NB4 (cell line): ENCODE results near the gene KCNIP4.

Experiments
- MYC ChIP-seq: IDR thresholded peaks from 2 replicates; pipeline ENCODE4 v1.6.1; 2011; ENCODE audit warnings: low read depth, low read length
- POLR2A ChIP-seq: IDR thresholded peaks from 2 replicates; pipeline ENCODE4 v1.6.1; 2011; ENCODE audit warnings: mild to moderate bottlenecking; ENCODE audit not compliant: insufficient read length; ENCODE audit errors: extremely low read depth
- TF ChIP-seq, protein P1 (sequence below): IDR thresholded peaks from 2 replicates; pipeline ENCODE4 v1.6.1; 2011; ENCODE audit warnings: low read depth, low read length
- TF ChIP-seq, protein P2 (sequence below): IDR thresholded peaks from one replicate; pipeline ENCODE4 v1.5.1; 2012; ENCODE audit warnings: low read depth, low read length

GRCh38 chr4:21765810-21766407 lies 182.7 kb downstream of the KCNIP4 start:
- TF ChIP-seq POLR2A, result no peak
- TF ChIP-seq, protein P1, sequence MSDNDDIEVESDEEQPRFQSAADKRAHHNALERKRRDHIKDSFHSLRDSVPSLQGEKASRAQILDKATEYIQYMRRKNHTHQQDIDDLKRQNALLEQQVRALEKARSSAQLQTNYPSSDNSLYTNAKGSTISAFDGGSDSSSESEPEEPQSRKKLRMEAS, result 0 out of 2 replicates have a peak, but pooled peaks have one; percentile 51
- TF ChIP-seq, protein P2, sequence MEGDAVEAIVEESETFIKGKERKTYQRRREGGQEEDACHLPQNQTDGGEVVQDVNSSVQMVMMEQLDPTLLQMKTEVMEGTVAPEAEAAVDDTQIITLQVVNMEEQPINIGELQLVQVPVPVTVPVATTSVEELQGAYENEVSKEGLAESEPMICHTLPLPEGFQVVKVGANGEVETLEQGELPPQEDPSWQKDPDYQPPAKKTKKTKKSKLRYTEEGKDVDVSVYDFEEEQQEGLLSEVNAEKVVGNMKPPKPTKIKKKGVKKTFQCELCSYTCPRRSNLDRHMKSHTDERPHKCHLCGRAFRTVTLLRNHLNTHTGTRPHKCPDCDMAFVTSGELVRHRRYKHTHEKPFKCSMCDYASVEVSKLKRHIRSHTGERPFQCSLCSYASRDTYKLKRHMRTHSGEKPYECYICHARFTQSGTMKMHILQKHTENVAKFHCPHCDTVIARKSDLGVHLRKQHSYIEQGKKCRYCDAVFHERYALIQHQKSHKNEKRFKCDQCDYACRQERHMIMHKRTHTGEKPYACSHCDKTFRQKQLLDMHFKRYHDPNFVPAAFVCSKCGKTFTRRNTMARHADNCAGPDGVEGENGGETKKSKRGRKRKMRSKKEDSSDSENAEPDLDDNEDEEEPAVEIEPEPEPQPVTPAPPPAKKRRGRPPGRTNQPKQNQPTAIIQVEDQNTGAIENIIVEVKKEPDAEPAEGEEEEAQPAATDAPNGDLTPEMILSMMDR, result peak; percentile 92
- no peak for TF ChIP-seq MYC
